SK-N-SH (cell line): ENCODE data around the gene ATG7. TPM values are rescaled to one million over a fixed set of nuclear protein-coding genes. Genes with fewer than 3 reads are reported as not detected.

Source experiments
- CTCF ChIA-PET: fragments of 300-600, 350-600 bp; formaldehyde crosslinking; extraction: SDS; loops from one replicate; lab custom pipeline; 2021; lab: Yijun Ruan, JAX
- POLR2A ChIA-PET: fragments of 350-600 bp; sonication (Branson Sonifier 250); formaldehyde crosslinking; extraction: SDS; loops from one replicate; lab custom pipeline; 2020; ENCODE audit warnings: antibody characterized with exemption, inconsistent platforms; lab: Yijun Ruan, JAX
- DNase-seq: peaks from one replicate; pipeline ENCODE4 v3.0.0; 2012
- H2AFZ ChIP-seq: fragments of 200-600 bp; sonication (generic); 2 replicates; pipeline ENCODE4 v1.8.1; 2016; ENCODE audit warnings: antibody characterized with exemption, mild to moderate bottlenecking, low read depth
- H3F3A ChIP-seq: fragments of 200-600 bp; sonication (generic); replicated peaks from 2 replicates; pipeline ENCODE3; 2016; ENCODE audit warnings: antibody characterized with exemption, mild to moderate bottlenecking; ENCODE audit not compliant: insufficient read depth
- H3K27ac ChIP-seq, 2 experiments: fragments of 200-500 bp in 1 of 2; fragments of 200-600 bp in 1 of 2; sonication (Bioruptor generic) in 1 of 2; sonication (generic), shearing (Covaris generic) in 1 of 2; 2 replicates each; pipeline versions ENCODE4 v1.5.1 to v1.6.1; 2014 to 2016; ENCODE audit warnings: low read depth in 2 of 2, inconsistent platforms in 1 of 2, low read length in 1 of 2, mild to moderate bottlenecking in 1 of 2, mixed read lengths in 1 of 2
- H3K27me3 ChIP-seq: fragments of 200-600 bp; sonication (generic), shearing (Covaris generic); 2 replicates; pipeline ENCODE4 v1.6.1; 2016; ENCODE audit warnings: mixed run types; ENCODE audit not compliant: insufficient read depth
- H3K36me3 ChIP-seq, 2 experiments: fragments of 200-500 bp in 1 of 2; fragments of 200-600 bp in 1 of 2; sonication (Bioruptor generic) in 1 of 2; sonication (generic) in 1 of 2; replicated peaks in 1 of 2; 2 replicates each; pipeline versions ENCODE3 to v1.5.1; 2014 to 2016; ENCODE audit warnings: low read length in 1 of 2, mild to moderate bottlenecking in 1 of 2; ENCODE audit not compliant: insufficient read depth in 2 of 2, control insufficient read depth in 1 of 2
- H3K4me1 ChIP-seq, 2 experiments: fragments of 200-500 bp in 1 of 2; fragments of 200-600 bp in 1 of 2; sonication (Bioruptor generic) in 1 of 2; sonication (generic), shearing (Covaris generic) in 1 of 2; 2 replicates each; pipeline versions ENCODE4 v1.5.1 to v1.6.1; 2014 to 2016; ENCODE audit warnings: low read depth in 1 of 2, low read length in 1 of 2, mixed run types in 1 of 2; ENCODE audit not compliant: insufficient read depth in 2 of 2, control insufficient read depth in 1 of 2
- H3K4me2 ChIP-seq: fragments of 200-600 bp; sonication (generic), shearing (Covaris generic); 2 replicates; pipeline ENCODE4 v1.6.1; 2017; ENCODE audit warnings: mixed run types
- H3K4me3 ChIP-seq, 2 experiments: fragments of 200-500 bp in 1 of 2; fragments of 200-600 bp in 1 of 2; sonication (Bioruptor generic) in 1 of 2; sonication (generic), shearing (Covaris generic) in 1 of 2; 2 replicates each; pipeline versions ENCODE4 v1.5.1 to v1.8.1; 2014 to 2016; ENCODE audit warnings: low read depth in 2 of 2, inconsistent platforms in 1 of 2, low read length in 1 of 2, mild to moderate bottlenecking in 1 of 2, mixed read lengths in 1 of 2, moderate library complexity in 1 of 2
- H3K79me2 ChIP-seq: fragments of 200-600 bp; sonication (generic); 2 replicates; pipeline ENCODE4 v1.8.1; 2017; ENCODE audit warnings: mild to moderate bottlenecking; ENCODE audit not compliant: insufficient read depth
- H3K9ac ChIP-seq: fragments of 200-600 bp; sonication (generic); 2 replicates; pipeline ENCODE4 v1.6.1; 2017; ENCODE audit warnings: mixed run types
- H3K9me2 ChIP-seq: fragments of 200-600 bp; sonication (generic); 2 replicates; pipeline ENCODE4 v1.6.1; 2017; ENCODE audit warnings: mixed run types
- H3K9me3 ChIP-seq: fragments of 200-600 bp; sonication (generic); 2 replicates; pipeline ENCODE4 v1.6.1; 2017; ENCODE audit warnings: mixed run types, mild to moderate bottlenecking, moderate library complexity
- H4K20me1 ChIP-seq: fragments of 200-600 bp; sonication (generic); 2 replicates; pipeline ENCODE4 v1.6.1; 2017; ENCODE audit warnings: mild to moderate bottlenecking, mixed run types; ENCODE audit not compliant: insufficient read depth
- CHD2 ChIP-seq: fragments of 150-350 bp; IDR thresholded peaks from 2 replicates; pipeline ENCODE4 v1.6.1; 2018; ENCODE audit warnings: low read length; ENCODE audit not compliant: partially characterized antibody
- ELF1 ChIP-seq: IDR thresholded peaks from 2 replicates; pipeline ENCODE4 v1.4.0; 2012
- EP300 ChIP-seq, 2 experiments: IDR thresholded peaks; 2 replicates each; pipeline versions ENCODE4 v1.4.0 to v1.6.1; 2012; ENCODE audit warnings: borderline replicate concordance in 1 of 2, low read depth in 1 of 2, low read length in 1 of 2
- EZH2phosphoT487 ChIP-seq: fragments of 200-600 bp; sonication (generic); IDR thresholded peaks from 2 replicates; pipeline ENCODE4 v1.6.1; 2017; ENCODE audit warnings: low read depth, mixed run types, mild to moderate bottlenecking, antibody characterized with exemption, moderate library complexity, borderline replicate concordance
- FOXJ3 ChIP-seq: sonication (generic); formaldehyde crosslinking; IDR thresholded peaks from 2 replicates; pipeline ENCODE4 v1.5.1; 2020; ENCODE audit warnings: mild to moderate bottlenecking, missing genetic modification reagents
- GABPA ChIP-seq: IDR thresholded peaks from 2 replicates; pipeline ENCODE4 v1.4.0; 2012; ENCODE audit warnings: low read depth, mild to moderate bottlenecking
- JUND ChIP-seq: IDR thresholded peaks from 2 replicates; pipeline ENCODE4 v1.4.0; 2012
- MEF2A ChIP-seq: IDR thresholded peaks from 2 replicates; pipeline ENCODE4 v1.4.0; 2012; ENCODE audit warnings: low read depth, borderline replicate concordance
- NRF1 ChIP-seq: IDR thresholded peaks from 2 replicates; pipeline ENCODE4 v1.6.1; 2012; ENCODE audit warnings: low read depth, mild to moderate bottlenecking, low read length
- POLR2AphosphoS5 ChIP-seq: IDR thresholded peaks from 2 replicates; pipeline ENCODE4 v1.6.1; 2012; ENCODE audit warnings: low read depth, low read length
- RXRA ChIP-seq: IDR thresholded peaks from 2 replicates; pipeline ENCODE4 v1.4.0; 2012; ENCODE audit warnings: low read depth, mild to moderate bottlenecking, borderline replicate concordance
- SMC3 ChIP-seq: IDR thresholded peaks from 2 replicates; pipeline ENCODE4 v1.6.1; 2012; ENCODE audit warnings: low read depth, low read length, improper control_type of control experiment
- TCF12 ChIP-seq: IDR thresholded peaks from 2 replicates; pipeline ENCODE4 v1.4.0; 2012
- YY1 ChIP-seq: IDR thresholded peaks from 2 replicates; pipeline ENCODE4 v1.4.0; 2012; ENCODE audit warnings: low read depth, mild to moderate bottlenecking
- WGBS: methylation state at CpG from one replicate; pipeline ENCODE4 v1.1.6; 2017; ENCODE audit warnings: low lambda C conversion rate; 5-methylcytosine and 5-hydroxymethylcytosine counted together
- polyA plus RNA-seq, 3 experiments: library from polyadenylated mRNA; depleted of rRNA; stranded (reverse); fragments of >200 nt; gene quantifications; 2 replicates each; pipeline ENCODE4 v1.2.3, GENCODE V29; 2012
- TF ChIP-seq, protein P1 (sequence below): IDR thresholded peaks from 2 replicates; pipeline ENCODE4 v1.4.0; 2012; ENCODE audit warnings: low read depth, borderline replicate concordance
- TF ChIP-seq, protein P2 (sequence below): IDR thresholded peaks from 2 replicates; pipeline ENCODE4 v1.4.0; 2012; ENCODE audit warnings: low read depth, borderline replicate concordance
- TF ChIP-seq, protein P3 (sequence below): IDR thresholded peaks from 2 replicates; pipeline ENCODE4; 2012

Gene ATG7
- polyA plus RNA-seq, 1 of the 3 experiments (the other 2 are of a cell fraction): 29.5 TPM

DNA sequence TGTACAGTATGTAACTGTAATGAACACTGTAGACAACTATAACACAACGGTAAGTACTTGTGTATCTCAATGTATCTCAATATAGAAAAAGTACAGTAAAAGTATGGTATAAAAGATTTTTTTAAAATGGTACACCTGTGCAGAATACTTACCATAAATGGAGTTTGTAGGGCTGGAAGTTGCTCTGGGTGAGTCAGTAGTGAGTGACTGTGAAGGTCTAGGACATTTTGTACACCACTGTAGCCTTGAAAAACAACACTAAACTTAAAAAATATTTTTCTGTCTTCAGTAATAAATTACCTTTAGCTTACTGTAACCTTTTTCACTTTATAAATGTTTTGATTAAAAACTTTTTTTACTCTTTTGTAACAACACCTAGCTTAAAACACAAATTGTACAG lies 142.9 kb downstream of the ATG7 start:
- no peak overlapping the region for H2AFZ ChIP-seq
- H3K4me3 ChIP-seq: no peak overlapping the region
- H3F3A ChIP-seq: no peaks in the 10 kb centered on the region
- no peak for TF ChIP-seq FOXJ3 (CRISPR knock-in tag)
- no peak for TF ChIP-seq EZH2phosphoT487
- TF ChIP-seq EP300 (IDR thresholded peaks at IDR 0.05; ENCODE audit: borderline replicate concordance in 1 of 2, low read depth in 1 of 2, low read length in 1 of 2): no peak
- no peak for TF ChIP-seq MEF2A
- TF ChIP-seq RXRA: no peak
- TF ChIP-seq ELF1: no peak
- TF ChIP-seq YY1: no peak
- no peak for TF ChIP-seq JUND
- TF ChIP-seq SMC3: no peak
- no peak for TF ChIP-seq TCF12
- CTCF ChIA-PET: no interaction called here
- peaks cover 0 to 7% of the 10 kb centered on the region in 2 experiments for H3K36me3 ChIP-seq
- no peak overlapping the region for H3K27ac ChIP-seq
- 97% methylated on average over 1 of the region's 1 CpG for WGBS
- no peak overlapping the region for H3K4me2 ChIP-seq
- H3K9me2 ChIP-seq: no peaks in the 10 kb centered on the region
- DNase-seq: no peak
- H3K4me1 ChIP-seq: peaks cover 0 to 4% of the 10 kb centered on the region in 2 experiments; a peak in 1 of 4 replicates
- peaks cover 15% of the 10 kb centered on the region for H3K79me2 ChIP-seq
- H3K9ac ChIP-seq: no peak overlapping the region
- no peaks in the 10 kb centered on the region for H3K27me3 ChIP-seq
- no peaks in the 10 kb centered on the region for H3K9me3 ChIP-seq
- H4K20me1 ChIP-seq: no peaks in the 10 kb centered on the region
- POLR2A ChIA-PET: no interaction called here

DNA sequence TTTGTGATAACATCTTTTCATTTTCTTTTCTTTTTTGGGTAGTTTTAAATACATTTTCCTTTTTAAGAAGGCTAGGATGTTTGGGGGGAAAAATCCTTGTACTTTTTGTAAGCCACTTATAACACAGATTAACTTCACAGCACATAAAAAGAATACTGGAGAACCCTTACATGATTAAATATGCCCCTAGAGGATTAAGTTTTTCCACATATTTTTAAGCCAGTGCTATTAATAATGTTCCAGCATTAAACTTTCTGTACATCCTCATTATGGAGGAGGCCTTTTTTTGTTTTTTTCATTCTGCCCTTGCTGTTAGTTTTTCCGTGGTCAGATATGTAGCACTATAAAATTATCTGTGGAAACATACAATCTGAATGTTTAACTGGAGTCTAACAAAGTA lies 147.9 kb downstream of the ATG7 start:
- POLR2A ChIA-PET: no interaction called here
- Histone ChIP-seq H3K4me2 (no peak overlapping the region), H3K9me2 (no peaks in the 10 kb centered on the region), H3K4me1 (peaks cover 0 to 5% of the 10 kb centered on the region in 2 experiments; a peak in 1 of 4 replicates), H3K36me3 (no peaks in the 10 kb centered on the region), H3F3A (no peaks in the 10 kb centered on the region), H2AFZ (no peak overlapping the region), H3K9ac (no peak overlapping the region), H3K79me2 (peaks cover 12% of the 10 kb centered on the region), H3K27me3 (no peaks in the 10 kb centered on the region), H3K27ac (no peak overlapping the region), H3K9me3 (no peaks in the 10 kb centered on the region), H3K4me3 (no peak overlapping the region), H4K20me1 (no peaks in the 10 kb centered on the region)
- WGBS: 12% methylated on average over 1 of the region's 1 CpG
- DNase-seq: no peak
- no peak for TF ChIP-seq NRF1
- TF ChIP-seq, protein P1, sequence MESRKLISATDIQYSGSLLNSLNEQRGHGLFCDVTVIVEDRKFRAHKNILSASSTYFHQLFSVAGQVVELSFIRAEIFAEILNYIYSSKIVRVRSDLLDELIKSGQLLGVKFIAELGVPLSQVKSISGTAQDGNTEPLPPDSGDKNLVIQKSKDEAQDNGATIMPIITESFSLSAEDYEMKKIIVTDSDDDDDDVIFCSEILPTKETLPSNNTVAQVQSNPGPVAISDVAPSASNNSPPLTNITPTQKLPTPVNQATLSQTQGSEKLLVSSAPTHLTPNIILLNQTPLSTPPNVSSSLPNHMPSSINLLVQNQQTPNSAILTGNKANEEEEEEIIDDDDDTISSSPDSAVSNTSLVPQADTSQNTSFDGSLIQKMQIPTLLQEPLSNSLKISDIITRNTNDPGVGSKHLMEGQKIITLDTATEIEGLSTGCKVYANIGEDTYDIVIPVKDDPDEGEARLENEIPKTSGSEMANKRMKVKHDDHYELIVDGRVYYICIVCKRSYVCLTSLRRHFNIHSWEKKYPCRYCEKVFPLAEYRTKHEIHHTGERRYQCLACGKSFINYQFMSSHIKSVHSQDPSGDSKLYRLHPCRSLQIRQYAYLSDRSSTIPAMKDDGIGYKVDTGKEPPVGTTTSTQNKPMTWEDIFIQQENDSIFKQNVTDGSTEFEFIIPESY: no peak
- TF ChIP-seq, protein P2, sequence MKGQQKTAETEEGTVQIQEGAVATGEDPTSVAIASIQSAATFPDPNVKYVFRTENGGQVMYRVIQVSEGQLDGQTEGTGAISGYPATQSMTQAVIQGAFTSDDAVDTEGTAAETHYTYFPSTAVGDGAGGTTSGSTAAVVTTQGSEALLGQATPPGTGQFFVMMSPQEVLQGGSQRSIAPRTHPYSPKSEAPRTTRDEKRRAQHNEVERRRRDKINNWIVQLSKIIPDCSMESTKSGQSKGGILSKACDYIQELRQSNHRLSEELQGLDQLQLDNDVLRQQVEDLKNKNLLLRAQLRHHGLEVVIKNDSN: no peak
- no peak for TF ChIP-seq POLR2AphosphoS5
- no peak for TF ChIP-seq YY1
- TF ChIP-seq, protein P3, sequence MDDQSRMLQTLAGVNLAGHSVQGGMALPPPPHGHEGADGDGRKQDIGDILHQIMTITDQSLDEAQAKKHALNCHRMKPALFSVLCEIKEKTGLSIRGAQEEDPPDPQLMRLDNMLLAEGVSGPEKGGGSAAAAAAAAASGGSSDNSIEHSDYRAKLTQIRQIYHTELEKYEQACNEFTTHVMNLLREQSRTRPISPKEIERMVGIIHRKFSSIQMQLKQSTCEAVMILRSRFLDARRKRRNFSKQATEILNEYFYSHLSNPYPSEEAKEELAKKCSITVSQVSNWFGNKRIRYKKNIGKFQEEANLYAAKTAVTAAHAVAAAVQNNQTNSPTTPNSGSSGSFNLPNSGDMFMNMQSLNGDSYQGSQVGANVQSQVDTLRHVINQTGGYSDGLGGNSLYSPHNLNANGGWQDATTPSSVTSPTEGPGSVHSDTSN: no peak
- TF ChIP-seq CHD2: no peak
- no peak for TF ChIP-seq GABPA
- CTCF ChIA-PET: no interaction called here
